A549 treated with Mapracorat at 1 μM for 4 hours (cell line): Measurements from ENCODE around the gene TSPAN14. TPM values are rescaled to one million over a fixed set of nuclear protein-coding genes. Genes with fewer than 3 reads are reported as not detected.

Source experiments
- total RNA-seq: library from RNA; stranded (reverse); fragments of 200-300 nt; extraction: Qiagen RNA extraction; gene quantifications from 5 replicates; pipeline ENCODE4 v1.2.3, GENCODE V29; 2022

TSPAN14 gene
- total RNA-seq: 105 to 155 TPM (median 146 TPM) in 5 replicates

GRCh38 chr10:80453842-80454512 is at the start of gene TSPAN14:
Gene TSPAN14 (plus strand): TSS chr10:80454310. CDS start chr10:80489234, 34,924 bp downstream.

GRCh38 chr10:80408242-80409101 is 45.6 kb upstream of the TSPAN14 start, which contains the start of gene PRXL2A:
Gene PRXL2A (plus strand): TSS chr10:80408551. CDS start chr10:80420468, 11,917 bp downstream.

GRCh38 chr10:80537736-80538480 is 83.8 kb downstream of the TSPAN14 start, which contains the start of gene SH2D4B:
Gene SH2D4B (plus strand): TSS chr10:80537902. CDS start chr10:80538332, 430 bp downstream.

Other genes starting within 250 kb of the TSPAN14 start
- 164 to 224 TPM (median 207 TPM) in 5 replicates for gene ANXA11, start 248.8 kb upstream of the TSPAN14 start, total RNA-seq
- 0.05 to 0.28 TPM (median 0.05 TPM) in 3 of 5 replicates, not detected in the others for gene MAT1A, start 164.7 kb upstream of the TSPAN14 start, total RNA-seq
- gene DYDC1, start 97.6 kb upstream of the TSPAN14 start, total RNA-seq: not detected in 5 replicates
- 0.12 TPM in 1 of 5 replicates, not detected in the others for gene DYDC2, start 97.5 kb upstream of the TSPAN14 start, total RNA-seq
- gene PRXL2A, start 45.8 kb upstream of the TSPAN14 start, total RNA-seq: 39.0 to 46.4 TPM (median 44.3 TPM) in 5 replicates
- gene SH2D4B, start 83.6 kb downstream of the TSPAN14 start, total RNA-seq: 0.05 to 0.09 TPM (median 0.07 TPM) in 3 of 5 replicates, not detected in the others